ENCODE data around the gene UFD1. TPM values are rescaled to one million over a fixed set of nuclear protein-coding genes. Genes with fewer than 3 reads are reported as not detected.
"Not testable (repeated sequence)": the region's sequence is repeated elsewhere in the genome, so short reads cannot be mapped to it uniquely, and the experiment has no call there.

Gene UFD1
- total RNA-seq, 1 experiment from 2014 or later = 114 TPM

- no peak for DNase-seq (ENCODE audit: low read depth, low spot score)
Measured at GRCh38 chr22:19446603-19447329, 32.2 kb downstream of the UFD1 start.

GRCh38 chr22:19445279-19445982, 33.6 kb downstream of the UFD1 start:
- in situ Hi-C loops (cut with HindIII; ENCODE audit: low pct_unique_long_range_greater_than_20kb, low sequenced_read_pairs); DNase-seq (ENCODE audit: low read depth, low spot score): not testable (repeated sequence)

More at GRCh38 chr22:19446603-19447329, 32.2 kb downstream of the UFD1 start:
- in situ Hi-C loops (cut with HindIII; ENCODE audit: low pct_unique_long_range_greater_than_20kb, low sequenced_read_pairs) = no loop called here

- DNase-seq (ENCODE audit: low read depth, low spot score) = no peak
- in situ Hi-C loops (cut with HindIII; ENCODE audit: low pct_unique_long_range_greater_than_20kb, low sequenced_read_pairs) = no loop called here
Measured at GRCh38 chr22:19443544-19444211, 35.3 kb downstream of the UFD1 start.

- in situ Hi-C loops (cut with HindIII; ENCODE audit: low pct_unique_long_range_greater_than_20kb, low sequenced_read_pairs) = no loop called here
- DNase-seq (ENCODE audit: low read depth, low spot score) = no peak
Measured at GRCh38 chr22:19442166-19442565, 36.8 kb downstream of the UFD1 start.

- no peak for DNase-seq (ENCODE audit: low read depth, low spot score)
- in situ Hi-C loops (cut with HindIII; ENCODE audit: low pct_unique_long_range_greater_than_20kb, low sequenced_read_pairs) = no loop called here
Measured at GRCh38 chr22:19440411-19441195, 38.4 kb downstream of the UFD1 start.

DNA sequence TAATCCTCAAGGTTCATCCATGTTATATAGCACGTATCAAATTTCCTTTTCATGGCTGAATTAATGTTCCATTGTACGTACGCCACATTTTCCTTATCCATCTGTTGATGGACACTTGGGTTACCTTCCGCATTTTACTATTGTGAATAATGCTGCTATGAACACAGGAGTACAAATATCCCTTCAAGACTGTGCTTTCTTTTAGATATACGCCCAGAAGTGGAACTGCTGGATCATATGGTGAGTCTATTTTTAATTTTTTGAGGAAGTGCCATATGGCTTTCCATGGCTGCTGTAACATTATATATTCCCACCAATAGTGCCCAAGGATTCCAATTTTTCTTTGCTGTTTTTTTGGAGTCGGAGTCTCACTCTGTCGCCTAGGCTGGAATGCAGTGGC, 40.7 kb downstream of the UFD1 start:
- in situ Hi-C loops (cut with HindIII; ENCODE audit: low pct_unique_long_range_greater_than_20kb, low sequenced_read_pairs) = no loop called here
- no peak for DNase-seq (ENCODE audit: low read depth, low spot score)

DNA sequence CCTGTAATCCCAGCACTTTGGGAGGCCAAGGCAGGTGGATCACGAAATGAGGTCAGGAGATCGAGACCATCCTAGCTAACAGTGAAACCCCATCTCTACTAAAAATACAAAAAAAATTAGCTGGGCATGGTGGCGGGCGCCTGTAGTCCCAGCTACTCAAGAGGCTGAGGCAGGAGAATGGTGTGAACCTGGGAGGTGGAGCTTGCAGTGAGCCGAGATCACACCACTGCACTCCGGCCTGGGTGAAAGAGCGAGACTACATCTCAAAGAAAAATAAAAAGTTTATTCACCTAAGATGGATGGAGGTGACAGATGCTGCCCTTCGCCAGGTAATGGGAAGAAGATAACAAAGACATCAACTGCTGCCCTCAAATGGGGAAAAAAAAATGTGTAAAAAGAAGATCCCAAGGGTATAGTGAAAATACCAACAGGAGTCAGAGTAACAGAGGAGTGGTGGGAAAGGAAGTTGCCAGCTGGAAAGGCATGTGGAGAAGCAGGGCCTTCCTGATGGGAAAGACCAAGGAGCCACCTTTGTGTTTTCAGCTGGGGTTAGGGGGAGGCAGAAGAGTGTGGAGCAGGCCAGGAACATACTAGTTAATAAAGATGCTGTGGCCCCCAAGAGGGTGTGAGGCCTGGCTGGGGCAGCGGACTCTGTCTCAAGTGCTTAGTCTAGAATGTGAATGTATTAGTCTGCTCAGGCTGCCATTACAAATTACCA, 42.4 kb downstream of the UFD1 start:
- in situ Hi-C loops (cut with HindIII; ENCODE audit: low pct_unique_long_range_greater_than_20kb, low sequenced_read_pairs); DNase-seq (ENCODE audit: low read depth, low spot score): not testable (repeated sequence)

GRCh38 chr22:19434829-19435580, 44.0 kb downstream of the UFD1 start:
- in situ Hi-C loops (cut with HindIII; ENCODE audit: low pct_unique_long_range_greater_than_20kb, low sequenced_read_pairs) = no loop called here
- DNase-seq (ENCODE audit: low read depth, low spot score) = no peak

DNA sequence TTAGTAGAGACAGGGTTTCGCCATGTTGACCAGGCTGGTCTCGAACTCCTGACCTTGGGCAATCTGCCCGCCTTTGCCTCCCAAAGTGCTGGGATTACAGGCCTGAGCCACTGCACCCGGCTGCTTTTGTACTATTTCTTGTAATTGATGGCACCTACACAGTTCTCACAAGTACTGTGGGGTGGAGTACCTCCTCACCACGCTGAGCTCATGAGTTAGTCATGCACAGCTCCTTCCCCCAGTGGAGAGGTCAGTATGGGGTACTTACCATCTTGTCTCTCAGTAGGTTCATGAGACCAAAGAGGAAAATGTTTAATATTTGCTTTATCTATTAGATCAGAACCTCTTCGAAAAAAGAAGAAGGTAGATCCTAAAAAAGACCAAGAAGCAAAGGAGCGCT, 44.6 kb downstream of the UFD1 start:
- in situ Hi-C loops (cut with HindIII; ENCODE audit: low pct_unique_long_range_greater_than_20kb, low sequenced_read_pairs) = no loop called here
- DNase-seq (ENCODE audit: low read depth, low spot score) = no peak

- in situ Hi-C loops (cut with HindIII; ENCODE audit: low pct_unique_long_range_greater_than_20kb, low sequenced_read_pairs) = no loop called here
- DNase-seq (ENCODE audit: low read depth, low spot score) = peak; percentile 96
Measured at GRCh38 chr22:19432133-19432851, 46.7 kb downstream of the UFD1 start, which contains the start of gene MRPL40. Gene MRPL40, plus strand, starts transcription at chr22:19432545. Its CDS starts 10 bp downstream, at chr22:19432555.

GRCh38 chr22:19431649-19432132, 47.3 kb downstream of the UFD1 start, which contains the start of gene HIRA:
Gene HIRA, minus strand, starts transcription at chr22:19431733. Its CDS starts 257 bp downstream, at chr22:19431476.
- in situ Hi-C loops (cut with HindIII; ENCODE audit: low pct_unique_long_range_greater_than_20kb, low sequenced_read_pairs) = no loop called here

GRCh38 chr22:19430890-19431541, 48.0 kb downstream of the UFD1 start:
- peak; percentile 18 for DNase-seq (ENCODE audit: low read depth, low spot score)
- in situ Hi-C loops (cut with HindIII; ENCODE audit: low pct_unique_long_range_greater_than_20kb, low sequenced_read_pairs) = no loop called here

More at GRCh38 chr22:19431649-19432132, 47.3 kb downstream of the UFD1 start, which contains the start of gene HIRA:
- DNase-seq (ENCODE audit: low read depth, low spot score) = peak; percentile 75

- DNase-seq (ENCODE audit: low read depth, low spot score) = peak; percentile 26
- in situ Hi-C loops (cut with HindIII; ENCODE audit: low pct_unique_long_range_greater_than_20kb, low sequenced_read_pairs) = no loop called here
Measured at GRCh38 chr22:19429950-19430889, 48.8 kb downstream of the UFD1 start.

DNA sequence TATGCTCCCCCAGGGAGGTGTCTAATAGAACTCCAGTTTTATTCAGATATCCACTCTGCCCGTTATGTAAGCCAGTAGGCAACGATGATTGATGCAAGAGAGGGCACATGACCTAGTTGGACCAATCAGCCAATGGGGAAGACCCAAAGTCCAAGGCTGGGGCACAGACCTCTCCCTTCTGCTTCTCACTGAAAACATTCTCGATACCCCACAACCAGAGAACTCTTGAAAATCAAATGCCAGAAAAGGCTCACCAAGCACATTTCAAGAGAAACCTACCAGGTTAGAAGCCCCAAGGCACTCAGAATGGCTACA, 54.9 kb downstream of the UFD1 start:
- no peak for DNase-seq (ENCODE audit: low read depth, low spot score)
- in situ Hi-C loops (cut with HindIII; ENCODE audit: low pct_unique_long_range_greater_than_20kb, low sequenced_read_pairs) = no loop called here

Data from SK-MEL-5 (cell line).